Natural killer cell (primary cell): ENCODE results near the gene SORL1. TPM values are rescaled to one million over a fixed set of nuclear protein-coding genes. Genes with fewer than 3 reads are reported as not detected.

Source experiments
- ATAC-seq, 3 donors: fragments of 150-1000 bp in 2 of 3; fragments of 200-7000 bp in 1 of 3; cut with Tn5 transposase; 1 replicate in 1 of 3; 2 replicates in 2 of 3; pipeline ENCODE4 v1.10.0; 2021; ENCODE audit warnings: mild to moderate bottlenecking in 2 of 3, moderate library complexity in 2 of 3
- DNase-seq, 2 donors: peaks; one replicate each; pipeline versions ENCODE4 v3.0.0 to v3.0.0-alpha.2; 2013 to 2021; ENCODE audit warnings: mixed read lengths in 1 of 2
- H3K27ac ChIP-seq: one replicate; pipeline ENCODE4 v1.5.1; 2013; ENCODE audit warnings: mild to moderate bottlenecking, low read length
- H3K27me3 ChIP-seq: one replicate; pipeline ENCODE4 v1.6.1; 2013; ENCODE audit warnings: low read length; ENCODE audit not compliant: control insufficient read depth, insufficient read depth
- H3K36me3 ChIP-seq: one replicate; pipeline ENCODE4 v1.6.1; 2013; ENCODE audit warnings: low read length; ENCODE audit not compliant: control insufficient read depth, insufficient read depth
- H3K4me1 ChIP-seq: one replicate; pipeline ENCODE4 v1.6.1; 2013; ENCODE audit warnings: low read length; ENCODE audit not compliant: control insufficient read depth, insufficient read depth
- H3K4me3 ChIP-seq: one replicate; pipeline ENCODE4 v1.5.1; 2013; ENCODE audit warnings: low read length
- H3K9me3 ChIP-seq: one replicate; pipeline ENCODE4 v1.6.1; 2013; ENCODE audit warnings: low read length; ENCODE audit not compliant: control insufficient read depth, insufficient read depth
- H3K27ac Mint-ChIP-seq, 2 donors: one replicate each; pipeline ENCODE4 v1.8.0; 2022; ENCODE audit warnings: mild to moderate bottlenecking in 2 of 2, mixed read lengths in 2 of 2, moderate library complexity in 1 of 2
- H3K27me3 Mint-ChIP-seq, 2 donors: one replicate each; pipeline ENCODE4 v1.8.0; 2022; ENCODE audit warnings: low read depth in 2 of 2, mixed read lengths in 2 of 2
- H3K36me3 Mint-ChIP-seq: one replicate; pipeline ENCODE4 v1.8.0; 2022; ENCODE audit warnings: mixed read lengths
- H3K4me1 Mint-ChIP-seq, 2 donors: one replicate each; pipeline ENCODE4 v1.8.0; 2022; ENCODE audit warnings: mixed read lengths in 2 of 2
- H3K4me3 Mint-ChIP-seq: one replicate; pipeline ENCODE4 v1.8.0; 2022; ENCODE audit warnings: mild to moderate bottlenecking, moderate library complexity, mixed read lengths
- H3K9me3 Mint-ChIP-seq, 2 donors: one replicate each; pipeline ENCODE4 v1.8.0; 2022; ENCODE audit warnings: mixed read lengths in 2 of 2
- CTCF ChIP-seq: fragments of 200-600 bp; IDR thresholded peaks from one replicate; pipeline ENCODE4 v1.8.0; 2022; ENCODE audit warnings: antibody characterized with exemption
- WGBS: methylation state at CpG from one replicate; pipeline ENCODE4 v1.1.7; 2013; ENCODE audit warnings: missing lambda C conversion rate; ENCODE audit not compliant: insufficient coverage; 5-methylcytosine and 5-hydroxymethylcytosine counted together
- intact Hi-C: fragments of 100-400 bp; cut with micrococcal nuclease; formaldehyde crosslinking; loops from one replicate; pipeline ENCODE4 v1.14.2; 2022
- total RNA-seq, 4 donors: library from RNA; stranded (reverse); fragments of 120-200 nt in 1 of 4; gene quantifications; one replicate each; pipeline versions ENCODE4 v1.2.3 to v1.2.4, GENCODE V29; 2013 to 2022

The SORL1 gene
- total RNA-seq, 3 donors from 2014 or later (not counting 1 experiment from before 2014, with no cell fraction given) = 386 to 519 (median 456) TPM

- Histone ChIP-seq H3K4me1 (no peaks in the 10 kb centered on the region), H3K9me3 (no peaks in the 10 kb centered on the region), H3K4me3 (no peak overlapping the region), H3K27ac (no peak overlapping the region), H3K36me3 (peaks cover 96% of the 10 kb centered on the region), H3K27me3 (no peaks in the 10 kb centered on the region)
- Mint-ChIP-seq H3K36me3 (peaks cover 69% of the 10 kb centered on the region), H3K4me3 (no peak overlapping the region), H3K4me1 (peaks cover 0 to 6% of the 10 kb centered on the region in 2 donors), H3K9me3 (no peaks in the 10 kb centered on the region), H3K27ac (peak overlapping the region in 1 of 2 donors; percentile 27), H3K27me3 (no peaks in the 10 kb centered on the region)
- intact Hi-C loops = no loop called here
- DNase-seq (no peak), ATAC-seq (no peak)
- 93% methylated on average over 12 of the region's 12 CpGs for WGBS
- no peak for TF ChIP-seq CTCF
These were observed 162.6 kb downstream of the SORL1 start for GRCh38 chr11:121614636-121615240.

GRCh38 chr11:121615501-121615900 lies 163.4 kb downstream of the SORL1 start:
- no peaks in the 10 kb centered on the region for H3K27me3 Mint-ChIP-seq
- H3K4me1 Mint-ChIP-seq = peaks cover 0 to 6% of the 10 kb centered on the region in 2 donors
- Histone ChIP-seq H3K36me3 (peaks cover 97% of the 10 kb centered on the region), H3K4me1 (no peaks in the 10 kb centered on the region), H3K27me3 (no peaks in the 10 kb centered on the region), H3K9me3 (no peaks in the 10 kb centered on the region), H3K4me3 (no peak overlapping the region), H3K27ac (no peak overlapping the region)
- H3K4me3 Mint-ChIP-seq = no peak overlapping the region
- WGBS = 98% methylated on average over 2 of the region's 3 CpGs
- ATAC-seq (no peak), DNase-seq (no peak)
- intact Hi-C loops = no loop called here
- TF ChIP-seq CTCF = no peak
- H3K27ac Mint-ChIP-seq = peak overlapping the region in 1 of 2 donors; percentile 27
- no peaks in the 10 kb centered on the region for H3K9me3 Mint-ChIP-seq
- peaks cover 68% of the 10 kb centered on the region for H3K36me3 Mint-ChIP-seq

- H3K36me3 ChIP-seq = peaks cover 98% of the 10 kb centered on the region
- no peak overlapping the region for H3K4me3 ChIP-seq
- H3K27me3 Mint-ChIP-seq = no peaks in the 10 kb centered on the region
- no peaks in the 10 kb centered on the region for H3K4me1 ChIP-seq
- TF ChIP-seq CTCF = no peak
- H3K4me3 Mint-ChIP-seq = no peak overlapping the region
- H3K9me3 Mint-ChIP-seq = no peaks in the 10 kb centered on the region
- peak overlapping the region; percentile 18 to 52 for H3K27ac Mint-ChIP-seq
- ATAC-seq = no peak
- no peak overlapping the region for H3K27ac ChIP-seq
- peaks cover 0 to 6% of the 10 kb centered on the region in 2 donors for H3K4me1 Mint-ChIP-seq
- 95% methylated on average over 6 of the region's 8 CpGs for WGBS
- H3K27me3 ChIP-seq = no peaks in the 10 kb centered on the region
- H3K36me3 Mint-ChIP-seq = peaks cover 71% of the 10 kb centered on the region
- no peak for DNase-seq
- H3K9me3 ChIP-seq = no peaks in the 10 kb centered on the region
- intact Hi-C loops = no loop called here
These were observed 166.4 kb downstream of the SORL1 start for GRCh38 chr11:121618516-121618915.
